Measurements from ENCODE around the gene PIMREG.

The PIMREG gene

DNA sequence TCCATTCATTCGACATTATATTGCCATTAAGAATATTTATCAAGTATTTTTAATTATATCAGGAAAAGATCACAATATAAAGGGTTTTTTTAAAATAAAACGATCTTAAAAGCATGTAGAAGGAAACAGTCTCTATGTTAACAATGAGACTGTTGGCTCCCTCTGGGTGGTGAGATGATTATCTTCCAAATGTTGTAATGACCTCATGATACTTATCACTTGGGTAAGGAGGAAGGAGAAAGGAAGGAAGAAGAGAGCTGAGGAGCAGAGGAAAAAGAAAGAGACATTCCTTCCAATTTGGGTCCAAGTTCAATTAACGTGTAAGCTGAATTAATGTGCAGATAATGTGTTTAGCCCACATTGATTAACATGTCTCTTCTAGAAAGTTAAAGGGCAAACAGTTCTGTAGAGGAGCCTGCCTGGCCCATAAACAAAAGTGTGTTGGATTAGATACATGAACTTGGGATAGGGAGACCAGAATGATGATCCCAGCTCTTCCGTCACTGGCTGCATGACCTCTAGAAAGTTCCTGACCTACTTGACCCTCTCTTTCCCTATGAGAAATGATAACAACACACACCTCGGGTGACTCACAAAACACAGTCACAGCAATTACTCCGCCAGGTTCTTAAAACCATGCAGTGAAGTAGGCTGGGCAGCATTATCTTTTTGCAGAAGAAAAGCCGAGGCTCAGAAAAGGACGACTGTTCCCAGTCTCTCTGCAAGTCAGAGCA is 32.0 kb downstream of the PIMREG start:
- H3K4me2 ChIP-seq (ENCODE audit: low read length), result no peak overlapping the region
- TF ChIP-seq EZH2phosphoT487 (IDR thresholded peaks at IDR 0.05; ENCODE audit: borderline replicate concordance, low read length), result no peak
- TF ChIP-seq, protein P1, sequence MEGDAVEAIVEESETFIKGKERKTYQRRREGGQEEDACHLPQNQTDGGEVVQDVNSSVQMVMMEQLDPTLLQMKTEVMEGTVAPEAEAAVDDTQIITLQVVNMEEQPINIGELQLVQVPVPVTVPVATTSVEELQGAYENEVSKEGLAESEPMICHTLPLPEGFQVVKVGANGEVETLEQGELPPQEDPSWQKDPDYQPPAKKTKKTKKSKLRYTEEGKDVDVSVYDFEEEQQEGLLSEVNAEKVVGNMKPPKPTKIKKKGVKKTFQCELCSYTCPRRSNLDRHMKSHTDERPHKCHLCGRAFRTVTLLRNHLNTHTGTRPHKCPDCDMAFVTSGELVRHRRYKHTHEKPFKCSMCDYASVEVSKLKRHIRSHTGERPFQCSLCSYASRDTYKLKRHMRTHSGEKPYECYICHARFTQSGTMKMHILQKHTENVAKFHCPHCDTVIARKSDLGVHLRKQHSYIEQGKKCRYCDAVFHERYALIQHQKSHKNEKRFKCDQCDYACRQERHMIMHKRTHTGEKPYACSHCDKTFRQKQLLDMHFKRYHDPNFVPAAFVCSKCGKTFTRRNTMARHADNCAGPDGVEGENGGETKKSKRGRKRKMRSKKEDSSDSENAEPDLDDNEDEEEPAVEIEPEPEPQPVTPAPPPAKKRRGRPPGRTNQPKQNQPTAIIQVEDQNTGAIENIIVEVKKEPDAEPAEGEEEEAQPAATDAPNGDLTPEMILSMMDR (IDR thresholded peaks at IDR 0.05; ENCODE audit: low read depth, low read length, poor library complexity, severe bottlenecking), result no peak
- no peak overlapping the region for H3K27ac ChIP-seq (ENCODE audit: low read depth, low read length)

DNA sequence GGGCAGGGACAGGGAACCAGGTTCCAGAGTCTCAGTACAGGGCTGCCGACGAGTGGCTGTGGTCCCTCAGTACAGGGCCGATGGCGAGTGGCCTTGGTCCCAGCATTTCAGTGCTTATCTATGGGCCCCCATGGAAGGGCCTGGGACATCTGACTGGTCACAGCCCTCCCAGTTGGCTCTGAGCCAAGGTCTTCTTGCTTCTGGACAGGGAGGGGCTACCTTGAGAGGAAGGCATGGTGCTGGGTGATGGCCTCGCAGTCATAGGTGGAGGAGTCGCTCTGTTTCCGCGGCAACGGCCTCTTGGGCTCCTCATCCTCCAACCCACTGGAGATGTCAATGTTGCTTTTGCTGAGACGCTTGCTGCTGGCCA is 32.5 kb downstream of the PIMREG start:
- Histone ChIP-seq H3K27me3 (ENCODE audit: control insufficient read depth, low read length) (no peaks in the 10 kb centered on the region), H3K9me3 (ENCODE audit: control insufficient read depth, insufficient read depth, low read length) (no peaks in the 10 kb centered on the region), H3K4me1 (ENCODE audit: control insufficient read depth, low read length) (no peaks in the 10 kb centered on the region), H4K20me1 (ENCODE audit: control insufficient read depth, insufficient read depth, low read depth, low read length) (no peaks in the 10 kb centered on the region), H3F3A (ENCODE audit: control insufficient read depth, insufficient read depth) (no peaks in the 10 kb centered on the region), H3K9me2 (replicated peaks; ENCODE audit: control insufficient read depth, low read length) (no peaks in the 10 kb centered on the region), H3K4me2 (ENCODE audit: low read length) (no peak overlapping the region), H3K4me3 (ENCODE audit: low read length) (no peak overlapping the region), H3K36me3 (ENCODE audit: control insufficient read depth, low read length) (no peaks in the 10 kb centered on the region), H3K27ac (ENCODE audit: low read depth, low read length) (no peak overlapping the region), H3K79me2 (ENCODE audit: control insufficient read depth, low read length) (no peaks in the 10 kb centered on the region)
- TF ChIP-seq, protein P1 (IDR thresholded peaks at IDR 0.05; ENCODE audit: low read depth, low read length, poor library complexity, severe bottlenecking), result no peak
- no peak for TF ChIP-seq EZH2phosphoT487 (IDR thresholded peaks at IDR 0.05; ENCODE audit: borderline replicate concordance, low read length)

More for the DNA sequence above, 32.0 kb downstream of the PIMREG start:
- Histone ChIP-seq H3F3A (ENCODE audit: control insufficient read depth, insufficient read depth) (no peaks in the 10 kb centered on the region), H3K27me3 (ENCODE audit: control insufficient read depth, low read length) (no peaks in the 10 kb centered on the region), H3K36me3 (ENCODE audit: control insufficient read depth, low read length) (no peaks in the 10 kb centered on the region), H3K9me3 (ENCODE audit: control insufficient read depth, insufficient read depth, low read length) (no peaks in the 10 kb centered on the region), H3K4me3 (ENCODE audit: low read length) (no peak overlapping the region), H4K20me1 (ENCODE audit: control insufficient read depth, insufficient read depth, low read depth, low read length) (no peaks in the 10 kb centered on the region), H3K4me1 (ENCODE audit: control insufficient read depth, low read length) (no peaks in the 10 kb centered on the region), H3K9me2 (replicated peaks; ENCODE audit: control insufficient read depth, low read length) (no peaks in the 10 kb centered on the region), H3K79me2 (ENCODE audit: control insufficient read depth, low read length) (no peaks in the 10 kb centered on the region)

DNA sequence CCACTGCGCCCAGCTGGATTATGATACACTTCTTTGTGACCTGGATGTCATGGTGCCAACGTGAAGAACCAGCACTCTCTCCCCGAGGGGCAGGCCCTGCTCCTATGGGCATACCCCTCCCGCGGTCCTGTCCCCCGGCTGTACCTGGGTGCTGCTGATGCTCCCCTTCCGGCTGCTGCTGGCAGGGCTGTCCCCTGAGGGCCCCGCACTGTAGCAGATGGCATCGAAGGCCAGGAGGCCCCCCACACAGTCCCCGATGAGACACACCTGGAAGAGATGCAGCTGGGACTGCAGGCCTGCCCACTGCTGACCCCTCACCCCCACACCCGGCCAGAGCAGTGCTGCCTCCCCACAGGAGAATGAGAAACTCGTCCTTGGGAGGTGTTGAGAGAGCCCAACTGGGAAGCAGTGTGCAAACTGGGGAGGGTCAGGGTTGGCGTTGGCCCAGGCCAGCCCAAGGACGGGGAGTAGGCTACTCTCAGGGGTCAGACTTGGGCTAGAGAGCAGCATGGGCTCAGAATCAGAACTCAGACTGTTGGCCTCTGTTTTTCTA is 33.7 kb downstream of the PIMREG start:
- Histone ChIP-seq H3K27ac (ENCODE audit: low read depth, low read length) (no peak overlapping the region), H4K20me1 (ENCODE audit: control insufficient read depth, insufficient read depth, low read depth, low read length) (no peaks in the 10 kb centered on the region), H3K4me3 (ENCODE audit: low read length) (no peak overlapping the region), H3K27me3 (ENCODE audit: control insufficient read depth, low read length) (no peaks in the 10 kb centered on the region), H3K9me2 (replicated peaks; ENCODE audit: control insufficient read depth, low read length) (no peaks in the 10 kb centered on the region), H3K79me2 (ENCODE audit: control insufficient read depth, low read length) (no peaks in the 10 kb centered on the region), H3K36me3 (ENCODE audit: control insufficient read depth, low read length) (no peaks in the 10 kb centered on the region), H3F3A (ENCODE audit: control insufficient read depth, insufficient read depth) (no peaks in the 10 kb centered on the region), H3K4me1 (ENCODE audit: control insufficient read depth, low read length) (no peaks in the 10 kb centered on the region), H3K9me3 (ENCODE audit: control insufficient read depth, insufficient read depth, low read length) (no peaks in the 10 kb centered on the region), H3K4me2 (ENCODE audit: low read length) (no peak overlapping the region)
- TF ChIP-seq, protein P1 (IDR thresholded peaks at IDR 0.05; ENCODE audit: low read depth, low read length, poor library complexity, severe bottlenecking), result no peak
- no peak for TF ChIP-seq EZH2phosphoT487 (IDR thresholded peaks at IDR 0.05; ENCODE audit: borderline replicate concordance, low read length)
